ENCODE data around the gene SLC4A2.

SLC4A2 gene

DNA sequence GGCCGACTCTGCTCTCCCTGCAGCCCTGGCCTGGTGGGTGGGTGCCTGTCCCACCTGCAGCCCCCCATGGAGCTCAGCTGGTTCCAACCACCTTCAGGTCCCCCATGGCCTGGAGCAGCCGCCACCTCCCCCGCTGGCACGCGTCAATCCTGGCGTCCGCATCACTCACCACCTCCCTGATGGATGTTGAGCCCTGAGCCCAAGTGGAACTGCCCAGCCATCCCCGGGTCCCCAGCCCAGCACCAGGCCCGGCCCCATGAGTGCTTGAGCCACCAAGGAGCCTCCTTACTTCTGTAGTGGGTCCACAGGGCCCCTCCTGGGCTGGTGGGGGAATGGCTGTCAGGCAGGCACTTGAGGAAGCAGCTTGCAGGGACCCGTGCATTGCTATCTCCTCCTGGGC is 41.5 kb downstream of the SLC4A2 start:
- no peak for ATAC-seq
- TF ChIP-seq BACH2 (CRISPR knock-in tag; IDR thresholded peaks at IDR 0.05; ENCODE audit: borderline replicate concordance) (no peak), SNAI2 (CRISPR knock-in tag; IDR thresholded peaks at IDR 0.05) (no peak), ESRRG (CRISPR knock-in tag; IDR thresholded peaks at IDR 0.05) (no peak), ZNF565 (CRISPR knock-in tag; conservative IDR thresholded peaks at IDR 0.05; ENCODE audit: low read depth) (no peak), TOX (CRISPR knock-in tag; IDR thresholded peaks at IDR 0.05; ENCODE audit: borderline replicate concordance) (no peak), CSDC2 (CRISPR knock-in tag; IDR thresholded peaks at IDR 0.05) (no peak), TCF4 (CRISPR knock-in tag; IDR thresholded peaks at IDR 0.05; ENCODE audit: borderline replicate concordance) (no peak), ZNF8 (CRISPR knock-in tag; IDR thresholded peaks at IDR 0.05) (no peak), ARNTL (CRISPR knock-in tag; IDR thresholded peaks at IDR 0.05; ENCODE audit: borderline replicate concordance, low read depth) (no peak), ZFP30 (CRISPR knock-in tag; IDR thresholded peaks at IDR 0.05) (no peak), RARB (CRISPR knock-in tag; IDR thresholded peaks at IDR 0.05) (no peak), ZC3H10 (CRISPR knock-in tag; IDR thresholded peaks at IDR 0.05) (no peak), PPARA (CRISPR knock-in tag; IDR thresholded peaks at IDR 0.05; ENCODE audit: borderline replicate concordance) (no peak), ZFP3 (CRISPR knock-in tag; IDR thresholded peaks at IDR 0.05) (no peak), OSR1 (CRISPR knock-in tag; IDR thresholded peaks at IDR 0.05) (no peak)
- TF ChIP-seq, protein P1, sequence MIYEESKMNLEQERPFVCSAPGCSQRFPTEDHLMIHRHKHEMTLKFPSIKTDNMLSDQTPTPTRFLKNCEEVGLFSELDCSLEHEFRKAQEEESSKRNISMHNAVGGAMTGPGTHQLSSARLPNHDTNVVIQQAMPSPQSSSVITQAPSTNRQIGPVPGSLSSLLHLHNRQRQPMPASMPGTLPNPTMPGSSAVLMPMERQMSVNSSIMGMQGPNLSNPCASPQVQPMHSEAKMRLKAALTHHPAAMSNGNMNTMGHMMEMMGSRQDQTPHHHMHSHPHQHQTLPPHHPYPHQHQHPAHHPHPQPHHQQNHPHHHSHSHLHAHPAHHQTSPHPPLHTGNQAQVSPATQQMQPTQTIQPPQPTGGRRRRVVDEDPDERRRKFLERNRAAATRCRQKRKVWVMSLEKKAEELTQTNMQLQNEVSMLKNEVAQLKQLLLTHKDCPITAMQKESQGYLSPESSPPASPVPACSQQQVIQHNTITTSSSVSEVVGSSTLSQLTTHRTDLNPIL (CRISPR knock-in tag; IDR thresholded peaks at IDR 0.05; ENCODE audit: low read depth) = no peak
- TF ChIP-seq, protein P2, sequence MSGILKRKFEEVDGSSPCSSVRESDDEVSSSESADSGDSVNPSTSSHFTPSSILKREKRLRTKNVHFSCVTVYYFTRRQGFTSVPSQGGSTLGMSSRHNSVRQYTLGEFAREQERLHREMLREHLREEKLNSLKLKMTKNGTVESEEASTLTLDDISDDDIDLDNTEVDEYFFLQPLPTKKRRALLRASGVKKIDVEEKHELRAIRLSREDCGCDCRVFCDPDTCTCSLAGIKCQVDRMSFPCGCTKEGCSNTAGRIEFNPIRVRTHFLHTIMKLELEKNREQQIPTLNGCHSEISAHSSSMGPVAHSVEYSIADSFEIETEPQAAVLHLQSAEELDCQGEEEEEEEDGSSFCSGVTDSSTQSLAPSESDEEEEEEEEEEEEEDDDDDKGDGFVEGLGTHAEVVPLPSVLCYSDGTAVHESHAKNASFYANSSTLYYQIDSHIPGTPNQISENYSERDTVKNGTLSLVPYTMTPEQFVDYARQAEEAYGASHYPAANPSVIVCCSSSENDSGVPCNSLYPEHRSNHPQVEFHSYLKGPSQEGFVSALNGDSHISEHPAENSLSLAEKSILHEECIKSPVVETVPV (CRISPR knock-in tag; IDR thresholded peaks at IDR 0.05) = no peak
- TF ChIP-seq, protein P3, sequence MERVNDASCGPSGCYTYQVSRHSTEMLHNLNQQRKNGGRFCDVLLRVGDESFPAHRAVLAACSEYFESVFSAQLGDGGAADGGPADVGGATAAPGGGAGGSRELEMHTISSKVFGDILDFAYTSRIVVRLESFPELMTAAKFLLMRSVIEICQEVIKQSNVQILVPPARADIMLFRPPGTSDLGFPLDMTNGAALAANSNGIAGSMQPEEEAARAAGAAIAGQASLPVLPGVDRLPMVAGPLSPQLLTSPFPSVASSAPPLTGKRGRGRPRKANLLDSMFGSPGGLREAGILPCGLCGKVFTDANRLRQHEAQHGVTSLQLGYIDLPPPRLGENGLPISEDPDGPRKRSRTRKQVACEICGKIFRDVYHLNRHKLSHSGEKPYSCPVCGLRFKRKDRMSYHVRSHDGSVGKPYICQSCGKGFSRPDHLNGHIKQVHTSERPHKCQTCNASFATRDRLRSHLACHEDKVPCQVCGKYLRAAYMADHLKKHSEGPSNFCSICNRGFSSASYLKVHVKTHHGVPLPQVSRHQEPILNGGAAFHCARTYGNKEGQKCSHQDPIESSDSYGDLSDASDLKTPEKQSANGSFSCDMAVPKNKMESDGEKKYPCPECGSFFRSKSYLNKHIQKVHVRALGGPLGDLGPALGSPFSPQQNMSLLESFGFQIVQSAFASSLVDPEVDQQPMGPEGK (CRISPR knock-in tag; IDR thresholded peaks at IDR 0.05; ENCODE audit: borderline replicate concordance) = no peak
- TF ChIP-seq, protein P4, sequence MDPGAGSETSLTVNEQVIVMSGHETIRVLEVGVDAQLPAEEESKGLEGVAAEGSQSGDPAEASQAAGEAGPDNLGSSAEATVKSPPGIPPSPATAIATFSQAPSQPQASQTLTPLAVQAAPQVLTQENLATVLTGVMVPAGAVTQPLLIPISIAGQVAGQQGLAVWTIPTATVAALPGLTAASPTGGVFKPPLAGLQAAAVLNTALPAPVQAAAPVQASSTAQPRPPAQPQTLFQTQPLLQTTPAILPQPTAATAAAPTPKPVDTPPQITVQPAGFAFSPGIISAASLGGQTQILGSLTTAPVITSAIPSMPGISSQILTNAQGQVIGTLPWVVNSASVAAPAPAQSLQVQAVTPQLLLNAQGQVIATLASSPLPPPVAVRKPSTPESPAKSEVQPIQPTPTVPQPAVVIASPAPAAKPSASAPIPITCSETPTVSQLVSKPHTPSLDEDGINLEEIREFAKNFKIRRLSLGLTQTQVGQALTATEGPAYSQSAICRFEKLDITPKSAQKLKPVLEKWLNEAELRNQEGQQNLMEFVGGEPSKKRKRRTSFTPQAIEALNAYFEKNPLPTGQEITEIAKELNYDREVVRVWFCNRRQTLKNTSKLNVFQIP (CRISPR knock-in tag; IDR thresholded peaks at IDR 0.05; ENCODE audit: borderline replicate concordance, low read depth) = no peak
- TF ChIP-seq, protein P5, sequence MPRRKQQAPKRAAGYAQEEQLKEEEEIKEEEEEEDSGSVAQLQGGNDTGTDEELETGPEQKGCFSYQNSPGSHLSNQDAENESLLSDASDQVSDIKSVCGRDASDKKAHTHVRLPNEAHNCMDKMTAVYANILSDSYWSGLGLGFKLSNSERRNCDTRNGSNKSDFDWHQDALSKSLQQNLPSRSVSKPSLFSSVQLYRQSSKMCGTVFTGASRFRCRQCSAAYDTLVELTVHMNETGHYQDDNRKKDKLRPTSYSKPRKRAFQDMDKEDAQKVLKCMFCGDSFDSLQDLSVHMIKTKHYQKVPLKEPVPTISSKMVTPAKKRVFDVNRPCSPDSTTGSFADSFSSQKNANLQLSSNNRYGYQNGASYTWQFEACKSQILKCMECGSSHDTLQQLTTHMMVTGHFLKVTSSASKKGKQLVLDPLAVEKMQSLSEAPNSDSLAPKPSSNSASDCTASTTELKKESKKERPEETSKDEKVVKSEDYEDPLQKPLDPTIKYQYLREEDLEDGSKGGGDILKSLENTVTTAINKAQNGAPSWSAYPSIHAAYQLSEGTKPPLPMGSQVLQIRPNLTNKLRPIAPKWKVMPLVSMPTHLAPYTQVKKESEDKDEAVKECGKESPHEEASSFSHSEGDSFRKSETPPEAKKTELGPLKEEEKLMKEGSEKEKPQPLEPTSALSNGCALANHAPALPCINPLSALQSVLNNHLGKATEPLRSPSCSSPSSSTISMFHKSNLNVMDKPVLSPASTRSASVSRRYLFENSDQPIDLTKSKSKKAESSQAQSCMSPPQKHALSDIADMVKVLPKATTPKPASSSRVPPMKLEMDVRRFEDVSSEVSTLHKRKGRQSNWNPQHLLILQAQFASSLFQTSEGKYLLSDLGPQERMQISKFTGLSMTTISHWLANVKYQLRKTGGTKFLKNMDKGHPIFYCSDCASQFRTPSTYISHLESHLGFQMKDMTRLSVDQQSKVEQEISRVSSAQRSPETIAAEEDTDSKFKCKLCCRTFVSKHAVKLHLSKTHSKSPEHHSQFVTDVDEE (CRISPR knock-in tag; IDR thresholded peaks at IDR 0.05) = no peak

DNA sequence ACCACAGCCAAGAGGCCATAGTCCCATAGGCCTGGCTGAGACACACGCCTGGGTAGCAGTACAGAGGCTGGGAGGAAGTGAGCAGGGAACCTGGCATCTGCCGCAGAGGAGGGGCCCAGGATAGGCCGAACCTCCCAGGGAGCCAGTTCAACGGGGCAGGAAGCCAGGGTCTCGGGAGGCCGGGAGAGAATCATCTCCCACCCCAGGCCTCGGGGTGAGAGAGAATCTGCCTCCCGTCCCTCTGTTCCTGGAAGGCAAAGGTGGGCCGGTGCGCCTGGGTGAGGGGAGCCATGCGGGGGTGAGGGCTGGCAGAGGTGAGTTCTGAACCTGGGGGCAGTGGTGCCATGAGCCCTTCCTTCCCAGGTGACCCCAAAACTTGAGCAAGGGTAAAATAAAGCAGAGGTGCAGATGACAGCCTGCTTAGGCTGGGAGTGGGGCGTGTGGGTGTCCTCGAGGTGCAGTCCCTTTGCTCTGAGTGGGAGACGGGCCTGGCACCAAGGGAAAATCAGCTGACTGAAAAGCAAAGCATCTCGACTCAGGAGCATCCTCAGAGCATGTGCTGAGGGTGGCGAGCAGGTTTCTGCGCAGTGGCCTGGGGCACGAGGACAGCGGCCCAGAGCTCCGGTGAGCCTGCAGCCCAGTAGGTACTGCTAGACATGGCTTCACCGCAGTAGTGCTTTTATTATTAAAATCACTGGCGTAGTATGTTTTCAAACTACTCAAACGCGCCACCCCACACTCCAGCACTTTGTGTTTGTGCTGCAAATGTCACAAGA is 42.4 kb downstream of the SLC4A2 start:
- no peak for ATAC-seq
- TF ChIP-seq ZNF8 (CRISPR knock-in tag; IDR thresholded peaks at IDR 0.05) = no peak
- TF ChIP-seq ZFP30 (CRISPR knock-in tag; IDR thresholded peaks at IDR 0.05) = no peak
- no peak for TF ChIP-seq ZFP3 (CRISPR knock-in tag; IDR thresholded peaks at IDR 0.05)
- TF ChIP-seq OSR1 (CRISPR knock-in tag; IDR thresholded peaks at IDR 0.05) = no peak
- TF ChIP-seq ZNF565 (CRISPR knock-in tag; conservative IDR thresholded peaks at IDR 0.05; ENCODE audit: low read depth) = no peak
- TF ChIP-seq SNAI2 (CRISPR knock-in tag; IDR thresholded peaks at IDR 0.05) = no peak
- no peak for TF ChIP-seq RARB (CRISPR knock-in tag; IDR thresholded peaks at IDR 0.05)
- TF ChIP-seq GLIS3 (CRISPR knock-in tag; IDR thresholded peaks at IDR 0.05) = no peak
